ENCODE measurements around the gene HEG1. TPM values are rescaled to one million over a fixed set of nuclear protein-coding genes. Genes with fewer than 3 reads are reported as not detected.

HEG1 gene
- total RNA-seq, 6 experiments from 2014 or later, result 88.6 to 126 (median 105) TPM

DNA sequence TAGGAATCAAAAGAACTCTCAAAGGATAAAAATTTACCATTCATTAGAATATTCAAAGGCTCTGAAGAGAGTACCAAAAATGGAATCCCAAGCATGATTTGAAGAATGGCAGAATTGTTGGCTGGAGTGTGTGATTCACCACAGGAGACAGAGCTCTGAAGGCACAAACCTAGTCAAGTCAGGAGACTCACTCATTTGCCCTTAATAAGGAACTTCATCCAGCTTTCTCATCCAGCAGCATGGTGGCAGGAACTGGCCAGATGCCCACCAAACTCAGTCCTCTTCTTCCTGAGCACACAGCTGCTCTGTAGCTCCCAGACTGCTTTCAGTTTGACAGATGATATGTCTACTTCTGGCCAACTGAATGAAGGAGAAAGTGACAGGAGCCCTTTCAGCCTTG, 16.5 kb upstream of the HEG1 start:
- peak; percentile 62 for DNase-seq

DNA sequence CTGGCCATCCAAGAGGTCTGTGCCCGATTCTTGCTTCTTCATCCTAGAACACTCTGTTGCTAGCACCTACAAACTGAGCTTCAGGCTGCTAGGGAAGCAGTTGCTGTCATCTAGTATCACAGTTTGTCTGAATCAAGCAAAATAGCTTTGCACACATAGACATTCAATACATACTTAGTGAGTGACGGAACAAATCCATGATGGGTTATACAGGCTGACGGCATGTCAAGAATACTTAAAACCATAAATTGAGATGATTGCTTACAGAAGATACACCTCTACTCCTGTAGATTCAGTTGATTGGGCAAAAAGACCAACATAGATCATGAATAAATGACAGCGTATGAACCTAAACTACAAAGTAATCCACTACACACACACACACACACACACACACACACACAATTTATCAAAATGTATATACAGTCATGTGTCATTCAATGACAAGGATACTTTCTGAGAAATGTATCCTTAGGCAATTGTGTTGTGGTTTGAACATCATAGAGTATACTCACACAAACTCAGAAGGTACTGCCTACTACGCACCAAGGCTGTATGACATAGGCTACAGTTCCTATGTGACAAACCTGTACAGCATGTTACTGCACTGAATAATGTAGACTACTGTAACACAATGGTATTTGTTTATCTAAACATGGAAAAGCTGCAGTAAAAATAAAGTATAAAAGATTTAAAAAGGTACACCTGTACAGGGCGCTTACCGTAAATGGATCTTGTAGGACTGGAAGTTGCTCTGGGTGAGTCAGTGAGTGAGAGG, 14.4 kb upstream of the HEG1 start:
- no peak overlapping the region for H3K4me3 Mint-ChIP-seq
- H3K4me1 Mint-ChIP-seq (ENCODE audit: low read depth), result peaks cover 45% of the 10 kb centered on the region
- H3K27ac Mint-ChIP-seq, result no peak overlapping the region
- TF ChIP-seq, protein P1, sequence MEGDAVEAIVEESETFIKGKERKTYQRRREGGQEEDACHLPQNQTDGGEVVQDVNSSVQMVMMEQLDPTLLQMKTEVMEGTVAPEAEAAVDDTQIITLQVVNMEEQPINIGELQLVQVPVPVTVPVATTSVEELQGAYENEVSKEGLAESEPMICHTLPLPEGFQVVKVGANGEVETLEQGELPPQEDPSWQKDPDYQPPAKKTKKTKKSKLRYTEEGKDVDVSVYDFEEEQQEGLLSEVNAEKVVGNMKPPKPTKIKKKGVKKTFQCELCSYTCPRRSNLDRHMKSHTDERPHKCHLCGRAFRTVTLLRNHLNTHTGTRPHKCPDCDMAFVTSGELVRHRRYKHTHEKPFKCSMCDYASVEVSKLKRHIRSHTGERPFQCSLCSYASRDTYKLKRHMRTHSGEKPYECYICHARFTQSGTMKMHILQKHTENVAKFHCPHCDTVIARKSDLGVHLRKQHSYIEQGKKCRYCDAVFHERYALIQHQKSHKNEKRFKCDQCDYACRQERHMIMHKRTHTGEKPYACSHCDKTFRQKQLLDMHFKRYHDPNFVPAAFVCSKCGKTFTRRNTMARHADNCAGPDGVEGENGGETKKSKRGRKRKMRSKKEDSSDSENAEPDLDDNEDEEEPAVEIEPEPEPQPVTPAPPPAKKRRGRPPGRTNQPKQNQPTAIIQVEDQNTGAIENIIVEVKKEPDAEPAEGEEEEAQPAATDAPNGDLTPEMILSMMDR (IDR thresholded peaks at IDR 0.05), result no peak
- no peak for DNase-seq
- 0 out of 2 replicates have a peak, but pooled peaks cover 4% of the 10 kb centered on the region for H3K36me3 Mint-ChIP-seq (ENCODE audit: low read depth)
- no peaks in the 10 kb centered on the region for H3K27me3 Mint-ChIP-seq (ENCODE audit: insufficient read depth)
- H3K9me3 Mint-ChIP-seq, result no peaks in the 10 kb centered on the region

More for the DNA sequence above, 16.5 kb upstream of the HEG1 start:
- Mint-ChIP-seq H3K4me3 (no peak overlapping the region), H3K9me3 (no peaks in the 10 kb centered on the region), H3K4me1 (ENCODE audit: low read depth) (peaks cover 33% of the 10 kb centered on the region), H3K27me3 (ENCODE audit: insufficient read depth) (peaks cover 2% of the 10 kb centered on the region; the same call in 1 of the 2 replicates), H3K27ac (peak overlapping the region; percentile 48), H3K36me3 (ENCODE audit: low read depth) (0 out of 2 replicates have a peak, but pooled peaks cover 4% of the 10 kb centered on the region)
- TF ChIP-seq, protein P1 (IDR thresholded peaks at IDR 0.05), result no peak

DNA sequence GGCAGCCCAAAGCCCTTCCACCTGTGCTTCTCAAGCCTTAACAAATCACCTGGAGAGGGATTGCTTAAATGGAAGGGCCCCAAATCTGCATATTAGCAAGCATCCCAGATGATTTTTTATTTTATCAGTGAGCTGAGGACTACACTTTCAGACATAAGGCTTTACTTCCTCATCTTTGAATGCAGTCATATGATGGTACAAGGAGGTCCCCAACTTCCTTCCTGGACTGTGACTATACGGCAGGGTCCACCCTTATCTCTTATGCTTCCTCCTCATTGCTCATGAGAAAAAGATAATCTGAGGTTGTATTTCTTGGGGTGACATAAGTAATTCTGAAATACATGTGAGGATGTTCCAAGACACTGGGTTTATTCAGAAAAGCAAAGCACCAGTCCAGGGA, 13.7 kb upstream of the HEG1 start:
- H3K4me1 Mint-ChIP-seq (ENCODE audit: low read depth), result peaks cover 43% of the 10 kb centered on the region
- TF ChIP-seq, protein P1 (IDR thresholded peaks at IDR 0.05), result no peak
- H3K36me3 Mint-ChIP-seq (ENCODE audit: low read depth), result 0 out of 2 replicates have a peak, but pooled peaks cover 4% of the 10 kb centered on the region
- DNase-seq, result no peak
- no peaks in the 10 kb centered on the region for H3K27me3 Mint-ChIP-seq (ENCODE audit: insufficient read depth)
- no peak overlapping the region for H3K4me3 Mint-ChIP-seq
- H3K9me3 Mint-ChIP-seq, result no peaks in the 10 kb centered on the region; the same call in 1 of the 2 replicates
- H3K27ac Mint-ChIP-seq, result no peak overlapping the region

DNA sequence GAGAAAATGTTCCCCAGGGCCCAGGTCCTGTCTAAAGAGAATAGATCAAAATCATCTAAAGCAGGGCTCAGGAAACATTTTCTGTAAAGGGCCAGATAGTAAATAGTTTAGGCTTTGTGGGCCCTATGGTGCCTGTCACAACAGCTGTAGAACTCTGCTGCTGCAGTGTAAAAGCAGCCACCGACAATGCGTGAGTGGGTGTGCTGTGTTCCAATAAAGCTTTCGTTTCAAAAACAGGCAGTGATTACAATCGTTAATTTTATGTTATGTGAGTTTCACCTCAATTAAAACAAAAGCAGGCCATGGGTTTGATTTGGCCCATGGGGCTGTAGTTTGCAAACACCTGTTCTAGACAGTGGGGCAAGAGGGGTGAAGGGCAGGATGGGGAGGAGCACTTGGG, 12.5 kb upstream of the HEG1 start:
- DNase-seq, result no peak
- H3K27ac Mint-ChIP-seq, result no peak overlapping the region
- H3K27me3 Mint-ChIP-seq (ENCODE audit: insufficient read depth), result no peaks in the 10 kb centered on the region
- TF ChIP-seq, protein P1 (IDR thresholded peaks at IDR 0.05), result no peak
- H3K4me3 Mint-ChIP-seq, result no peak overlapping the region
- H3K4me1 Mint-ChIP-seq (ENCODE audit: low read depth), result peaks cover 52% of the 10 kb centered on the region
- no peaks in the 10 kb centered on the region; the same call in 1 of the 2 replicates for H3K9me3 Mint-ChIP-seq
- H3K36me3 Mint-ChIP-seq (ENCODE audit: low read depth), result 0 out of 2 replicates have a peak, but pooled peaks cover 4% of the 10 kb centered on the region

DNA sequence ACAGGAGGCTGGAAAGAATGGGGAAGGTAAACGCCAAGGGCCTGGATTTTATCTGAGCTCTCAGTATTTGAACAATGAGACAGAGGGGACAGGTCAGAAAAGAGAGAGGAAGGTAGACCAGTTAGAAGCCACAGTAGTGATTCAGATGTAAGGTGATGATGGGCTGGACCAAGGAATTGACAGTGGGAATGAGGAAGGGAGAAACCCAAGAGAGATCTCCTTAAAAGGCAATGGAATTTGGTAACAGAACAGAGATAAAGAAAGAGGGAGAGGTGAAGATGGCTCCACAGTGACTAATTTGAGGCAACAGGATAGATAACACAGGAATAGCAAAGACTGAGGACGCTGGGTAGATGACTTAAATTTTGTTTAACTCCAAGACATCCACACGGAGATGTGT, 11.4 kb upstream of the HEG1 start:
- no peak overlapping the region for H3K4me3 Mint-ChIP-seq
- H3K36me3 Mint-ChIP-seq (ENCODE audit: low read depth), result 0 out of 2 replicates have a peak, but pooled peaks cover 4% of the 10 kb centered on the region
- no peak for DNase-seq
- TF ChIP-seq, protein P1 (IDR thresholded peaks at IDR 0.05), result no peak
- peaks cover 52% of the 10 kb centered on the region for H3K4me1 Mint-ChIP-seq (ENCODE audit: low read depth)
- peak overlapping the region; percentile 30; the same call in 1 of the 2 replicates for H3K27ac Mint-ChIP-seq
- H3K9me3 Mint-ChIP-seq, result no peaks in the 10 kb centered on the region; the same call in 1 of the 2 replicates
- H3K27me3 Mint-ChIP-seq (ENCODE audit: insufficient read depth), result no peaks in the 10 kb centered on the region

Data from HFFc6 (cell line).